ENCODE results near the gene B3GALT6. TPM values are rescaled to one million over a fixed set of nuclear protein-coding genes. Genes with fewer than 3 reads are reported as not detected.

The B3GALT6 gene
- total and polyA plus RNA-seq, 9 donors: 7.0 to 21.9 (median 15.2) TPM

GRCh38 chr1:1220197-1220596 is 11.8 kb upstream of the B3GALT6 start:
- no peaks in the 10 kb centered on the region for H3K9me3 ChIP-seq
- H3K27me3 ChIP-seq: no peaks in the 10 kb centered on the region
- H3K36me3 ChIP-seq: no peaks in the 10 kb centered on the region
- no peak overlapping the region for H3K27ac ChIP-seq
- TF ChIP-seq CTCF (IDR thresholded peaks at IDR 0.05) (no peak), POLR2A (IDR thresholded peaks at IDR 0.05) (no peak), EP300 (IDR thresholded peaks at IDR 0.05) (no peak)
- H3K4me3 ChIP-seq: no peak overlapping the region
- intact Hi-C loops (cut with DNase I): no loop called here
- H3K4me1 ChIP-seq (ENCODE audit: insufficient read depth): no peaks in the 10 kb centered on the region
- WGBS, 3 donors: 86 to 88% (median 87%) methylated on average over 24 of the region's 24 CpGs
- no peak for DNase-seq

GRCh38 chr1:1221887-1222574 is 10.0 kb upstream of the B3GALT6 start:
- no peaks in the 10 kb centered on the region for H3K36me3 ChIP-seq
- intact Hi-C loops (cut with DNase I): no loop called here
- 85 to 93% (median 92%) methylated on average over 27 to 30 of the region's 30 CpGs for WGBS, 3 donors
- TF ChIP-seq EP300 (IDR thresholded peaks at IDR 0.05): no peak
- no peak overlapping the region for H3K4me3 ChIP-seq
- no peak for DNase-seq
- no peaks in the 10 kb centered on the region for H3K27me3 ChIP-seq
- H3K9me3 ChIP-seq: no peaks in the 10 kb centered on the region
- no peaks in the 10 kb centered on the region for H3K4me1 ChIP-seq (ENCODE audit: insufficient read depth)
- no peak overlapping the region for H3K27ac ChIP-seq

GRCh38 chr1:1222575-1223225 is 9.3 kb upstream of the B3GALT6 start:
- Histone ChIP-seq H3K4me3 (no peak overlapping the region), H3K36me3 (no peaks in the 10 kb centered on the region), H3K27ac (no peak overlapping the region), H3K9me3 (no peaks in the 10 kb centered on the region), H3K27me3 (no peaks in the 10 kb centered on the region), H3K4me1 (ENCODE audit: insufficient read depth) (no peaks in the 10 kb centered on the region)
- DNase-seq: no peak
- no peak for TF ChIP-seq EP300 (IDR thresholded peaks at IDR 0.05)
- no peak for TF ChIP-seq POLR2A (IDR thresholded peaks at IDR 0.05)
- TF ChIP-seq CTCF (IDR thresholded peaks at IDR 0.05): no peak
- 91 to 95% (median 94%) methylated on average over 44 of the region's 44 CpGs for WGBS, 3 donors
- intact Hi-C loops (cut with DNase I): no loop called here

- Histone ChIP-seq H3K36me3 (no peaks in the 10 kb centered on the region), H3K27ac (no peak overlapping the region), H3K9me3 (no peaks in the 10 kb centered on the region), H3K4me3 (no peak overlapping the region), H3K27me3 (no peaks in the 10 kb centered on the region), H3K4me1 (ENCODE audit: insufficient read depth) (no peaks in the 10 kb centered on the region)
- TF ChIP-seq CTCF (IDR thresholded peaks at IDR 0.05) (no peak), EP300 (IDR thresholded peaks at IDR 0.05) (no peak), POLR2A (IDR thresholded peaks at IDR 0.05) (no peak)
- no peak for DNase-seq
- 91 to 94% (median 93%) methylated on average over 15 of the region's 15 CpGs for WGBS, 3 donors
- intact Hi-C loops (cut with DNase I): no loop called here
Measured at GRCh38 chr1:1223321-1223720, 8.7 kb upstream of the B3GALT6 start.

- H3K27ac ChIP-seq: no peak overlapping the region
- no peaks in the 10 kb centered on the region for H3K36me3 ChIP-seq
- H3K4me3 ChIP-seq: no peak overlapping the region
- TF ChIP-seq POLR2A (IDR thresholded peaks at IDR 0.05) (no peak), CTCF (IDR thresholded peaks at IDR 0.05) (no peak)
- H3K27me3 ChIP-seq: no peaks in the 10 kb centered on the region
- H3K9me3 ChIP-seq: no peaks in the 10 kb centered on the region
- no peaks in the 10 kb centered on the region for H3K4me1 ChIP-seq (ENCODE audit: insufficient read depth)
- DNase-seq: no peak
- WGBS, 3 donors: 90 to 96% (median 94%) methylated on average over 18 to 21 of the region's 21 CpGs
- intact Hi-C loops (cut with DNase I): no loop called here
Measured at GRCh38 chr1:1223891-1224290, 8.1 kb upstream of the B3GALT6 start.
